HG03457 (cell line): ENCODE data around the gene SKI.
"Not testable (repeated sequence)": the region's sequence is repeated elsewhere in the genome, so short reads cannot be mapped to it uniquely, and the experiment has no call there.

Experiments
- ATAC-seq: cut with Tn5 transposase; IDR thresholded peaks from one replicate; pipeline ENCODE4 v1.9.1; 2021; ENCODE audit warnings: moderate number of reproducible peaks; ENCODE audit not compliant: unreplicated experiment

Gene SKI

GRCh38 chr1:2258996-2259395 is 30.9 kb downstream of the SKI start:
- no peak for ATAC-seq

GRCh38 chr1:2259668-2260402 is 31.7 kb downstream of the SKI start:
- no peak for ATAC-seq

GRCh38 chr1:2260470-2260869 is 32.4 kb downstream of the SKI start:
- ATAC-seq: not testable (repeated sequence)

DNA sequence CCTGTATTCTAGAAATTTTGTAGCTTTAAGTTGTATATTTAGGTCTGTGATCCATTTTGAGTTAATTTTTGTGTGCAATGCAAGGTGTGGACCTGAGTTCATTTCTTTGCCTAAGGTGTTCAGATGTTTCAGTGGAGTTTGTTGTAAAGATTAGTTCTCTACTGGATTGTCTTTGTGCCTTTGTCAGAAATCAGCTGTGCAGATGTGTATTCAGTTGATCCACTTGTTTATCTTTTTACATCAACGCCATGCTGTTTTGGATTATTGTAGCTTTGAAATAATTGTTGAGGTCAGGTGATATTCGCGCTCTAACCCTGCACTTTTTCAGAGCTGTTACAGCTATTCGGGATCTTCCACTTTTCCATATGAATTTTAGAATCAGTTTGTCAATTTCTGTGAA is 32.8 kb downstream of the SKI start:
- ATAC-seq: no peak

- not testable (repeated sequence) for ATAC-seq
Measured at GRCh38 chr1:2261476-2262395, 33.6 kb downstream of the SKI start.

DNA sequence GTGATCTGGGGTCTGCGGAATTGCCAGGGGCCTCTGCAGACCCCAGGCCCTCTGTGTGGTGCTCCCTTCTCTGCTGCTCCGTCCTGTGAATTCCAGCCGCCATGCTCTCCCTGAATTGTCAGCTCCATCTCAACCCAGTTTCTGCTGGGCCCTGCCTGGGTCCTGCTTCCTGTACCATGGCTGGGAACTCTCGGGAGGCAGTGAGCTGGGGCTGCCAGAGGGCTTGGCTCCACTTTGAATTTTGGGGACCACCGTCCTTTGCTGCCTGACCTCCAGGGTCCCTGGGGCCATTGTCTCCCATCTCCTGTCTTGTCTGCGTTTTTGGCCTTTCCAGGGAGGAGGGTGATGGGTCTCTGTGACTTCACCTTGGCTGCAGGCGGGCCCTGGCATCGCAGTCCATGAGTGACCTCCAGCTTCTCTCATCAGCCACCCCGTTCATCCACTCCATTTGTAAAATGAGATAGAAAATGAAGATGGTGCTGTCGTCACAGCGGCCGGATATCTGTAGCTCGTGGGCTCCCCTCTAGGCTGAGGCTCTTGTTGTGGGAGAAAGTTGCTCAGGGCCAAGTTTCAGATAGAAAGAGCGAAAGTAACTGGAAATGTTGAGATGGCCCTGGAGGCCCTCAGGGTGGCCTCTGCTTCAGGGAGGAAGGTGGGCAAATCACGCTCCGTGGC is 38.3 kb downstream of the SKI start:
- ATAC-seq: no peak

- ATAC-seq: no peak
Measured at GRCh38 chr1:2267051-2267830, 39.1 kb downstream of the SKI start.

GRCh38 chr1:2267862-2268261 is 39.7 kb downstream of the SKI start:
- ATAC-seq: no peak

DNA sequence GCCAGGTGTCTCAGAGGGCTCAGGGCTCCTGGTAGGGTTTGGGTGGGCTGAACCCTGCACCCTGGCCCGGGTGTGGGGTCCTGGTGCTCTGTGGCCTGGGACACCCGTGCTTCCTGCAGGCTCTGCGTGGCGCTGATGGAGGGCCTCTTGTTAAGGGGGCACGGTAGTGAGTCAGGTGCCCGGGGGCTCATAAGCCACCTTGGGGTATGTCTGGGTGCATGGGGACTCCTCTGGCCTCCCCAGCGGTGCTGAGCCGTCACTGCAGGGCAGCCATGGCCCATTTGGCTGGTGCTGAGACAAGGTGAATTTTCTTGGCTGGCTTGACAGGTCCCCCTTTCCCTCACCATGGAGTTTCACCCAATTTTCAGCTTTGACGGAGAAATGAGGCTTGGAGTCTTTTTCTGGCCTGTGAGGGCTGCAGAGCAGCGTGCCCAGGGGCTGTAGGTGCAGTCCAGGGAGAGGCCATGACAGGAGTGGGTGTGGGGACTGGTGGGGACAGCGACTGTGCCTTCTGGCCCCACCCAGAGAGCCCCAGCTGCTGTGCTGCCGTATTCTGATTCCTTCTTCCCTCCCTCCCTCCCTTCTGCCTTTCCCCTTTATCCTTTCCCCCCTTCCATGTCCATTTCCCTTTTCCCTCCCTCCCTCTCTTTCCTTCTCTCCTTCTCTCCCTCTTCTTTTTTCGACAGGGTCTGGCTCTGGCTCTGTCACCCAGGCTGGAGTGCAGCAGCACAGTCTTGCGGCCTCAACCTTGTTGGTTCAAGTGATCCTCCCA is 40.4 kb downstream of the SKI start:
- no peak for ATAC-seq

GRCh38 chr1:2269193-2269921 is 41.2 kb downstream of the SKI start:
- ATAC-seq: no peak

DNA sequence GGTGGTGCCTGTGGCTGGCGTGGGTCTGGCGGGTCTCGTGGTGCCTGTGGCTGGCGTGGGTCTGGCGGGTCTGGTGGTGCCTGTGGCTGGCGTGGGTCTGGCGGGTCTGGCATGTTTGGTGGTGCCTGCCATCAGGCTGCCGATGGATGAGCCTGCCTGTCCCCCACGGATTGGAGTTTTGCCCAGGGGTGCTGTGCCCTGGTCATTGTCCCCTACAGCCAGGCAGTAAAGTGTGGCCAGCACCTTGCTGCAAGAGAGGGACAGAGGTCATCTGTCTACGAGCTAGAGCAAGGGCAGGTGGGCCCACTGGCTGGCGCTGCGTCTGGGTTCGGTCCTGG is 41.8 kb downstream of the SKI start:
- ATAC-seq: no peak

DNA sequence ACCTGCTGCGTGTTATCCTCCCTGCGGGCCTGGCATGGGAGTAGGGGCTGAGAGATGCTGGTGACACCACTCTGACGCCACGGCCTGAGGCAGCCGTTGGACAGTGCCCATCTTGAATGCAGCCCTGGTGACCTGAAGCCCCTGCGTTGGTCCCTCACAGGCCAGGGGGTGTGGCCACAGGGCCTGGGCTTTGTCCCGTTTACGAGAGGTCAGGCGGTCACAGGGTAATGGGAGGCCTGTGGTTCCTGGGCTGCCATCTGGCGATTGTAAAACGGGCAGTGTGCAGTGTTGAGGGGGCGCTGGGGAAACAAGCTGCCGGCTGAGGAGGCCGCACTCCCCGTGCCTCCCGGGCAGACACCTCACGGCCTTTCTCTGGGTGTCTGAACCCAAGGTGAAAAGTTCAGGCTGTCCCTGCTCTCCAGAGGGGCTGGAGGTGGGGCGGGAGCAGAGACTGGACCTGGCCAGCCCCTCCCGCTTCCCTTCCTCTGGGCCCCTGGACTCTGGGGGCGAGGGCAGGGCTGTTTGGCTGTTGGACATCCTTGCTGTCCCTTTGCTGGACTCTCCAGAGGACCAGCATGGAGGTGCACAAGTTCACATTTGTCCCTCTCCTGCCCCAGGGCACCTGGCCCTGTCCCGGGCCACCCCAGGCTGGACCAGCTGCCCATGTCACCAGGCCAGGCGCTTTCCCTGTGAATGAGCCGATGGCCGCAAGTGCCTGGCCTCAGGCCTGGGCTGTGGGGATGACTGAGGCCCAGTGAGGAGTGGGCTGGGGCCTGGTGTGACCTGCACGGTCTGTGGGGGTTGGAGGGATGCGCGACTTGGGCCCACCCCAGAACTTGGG is 42.4 kb downstream of the SKI start:
- ATAC-seq: no peak

- ATAC-seq: no peak
Measured at GRCh38 chr1:2271211-2271721, 43.1 kb downstream of the SKI start.

DNA sequence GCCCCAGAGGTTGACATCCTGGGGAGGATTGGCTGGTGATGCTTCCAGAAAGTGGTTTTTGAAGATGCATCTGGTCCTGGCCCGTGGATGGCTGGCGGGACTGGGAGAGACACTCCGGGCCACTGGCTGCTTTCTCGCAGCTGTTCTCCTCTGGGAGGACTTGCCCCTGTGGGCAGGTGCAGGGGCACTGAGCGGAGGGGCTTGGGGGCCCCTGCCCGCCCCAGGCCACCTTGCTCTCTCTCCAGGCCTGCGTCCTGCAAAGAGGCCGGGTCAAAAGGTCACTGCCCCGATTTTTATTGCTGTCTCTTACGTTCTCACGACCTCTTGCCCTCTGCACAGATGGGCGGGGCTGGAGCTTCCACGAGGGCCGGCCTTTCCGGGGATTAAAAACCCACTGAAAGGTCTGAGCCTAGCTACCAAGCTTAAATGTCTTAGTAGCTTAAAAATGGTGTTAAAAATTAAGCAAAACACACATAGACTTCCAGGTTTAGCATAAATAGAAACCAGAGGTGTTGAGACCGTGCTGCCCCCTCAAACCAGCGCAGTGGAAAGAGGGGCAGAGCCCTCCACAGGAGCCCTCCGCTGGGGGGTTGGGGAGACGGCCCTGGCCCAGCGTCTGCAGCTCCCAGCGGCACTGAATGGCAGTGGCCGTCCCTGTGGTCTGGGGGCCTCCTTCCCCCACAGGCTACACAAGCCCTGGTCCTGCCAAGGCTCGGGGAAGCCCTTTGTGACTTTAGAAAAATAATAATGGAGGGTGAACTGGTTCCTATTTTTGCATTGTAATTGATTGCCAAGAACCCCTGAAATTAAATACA is 43.9 kb downstream of the SKI start:
- ATAC-seq: no peak

DNA sequence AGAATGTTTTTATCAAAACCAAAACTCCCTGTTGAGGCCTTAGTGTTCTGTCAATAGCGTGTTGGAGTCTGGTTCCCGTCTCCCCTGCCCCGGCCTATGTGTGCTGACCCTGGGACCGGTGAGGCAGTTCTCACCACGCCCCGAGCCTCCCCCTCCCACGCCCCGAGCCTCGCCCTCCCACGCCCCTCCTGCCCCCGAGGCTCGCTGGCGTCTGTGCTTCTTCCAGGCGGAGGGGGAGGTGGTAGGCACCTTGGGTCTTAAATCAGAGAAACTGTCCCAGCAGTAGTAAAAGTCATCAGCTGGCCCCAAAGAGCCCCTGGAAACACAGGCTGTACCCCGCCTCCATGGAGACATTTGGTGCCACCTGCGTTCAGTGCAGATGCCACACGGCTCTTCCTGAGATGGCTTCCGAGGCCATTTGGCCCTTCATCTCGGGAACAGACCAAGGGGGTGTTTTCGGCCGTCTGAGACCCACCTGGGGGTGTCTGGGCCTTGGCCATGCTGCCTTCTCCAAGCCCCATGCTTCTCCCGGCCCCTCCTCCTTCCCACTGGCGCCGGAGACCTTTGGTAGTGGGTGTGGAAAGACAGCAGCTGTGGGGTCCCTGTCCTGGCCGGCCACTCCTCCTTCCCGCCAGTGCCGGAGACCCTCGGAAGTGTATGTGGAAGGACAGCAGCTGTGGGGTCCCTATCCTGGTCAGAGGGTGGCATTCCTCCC is 44.7 kb downstream of the SKI start:
- ATAC-seq: no peak

DNA sequence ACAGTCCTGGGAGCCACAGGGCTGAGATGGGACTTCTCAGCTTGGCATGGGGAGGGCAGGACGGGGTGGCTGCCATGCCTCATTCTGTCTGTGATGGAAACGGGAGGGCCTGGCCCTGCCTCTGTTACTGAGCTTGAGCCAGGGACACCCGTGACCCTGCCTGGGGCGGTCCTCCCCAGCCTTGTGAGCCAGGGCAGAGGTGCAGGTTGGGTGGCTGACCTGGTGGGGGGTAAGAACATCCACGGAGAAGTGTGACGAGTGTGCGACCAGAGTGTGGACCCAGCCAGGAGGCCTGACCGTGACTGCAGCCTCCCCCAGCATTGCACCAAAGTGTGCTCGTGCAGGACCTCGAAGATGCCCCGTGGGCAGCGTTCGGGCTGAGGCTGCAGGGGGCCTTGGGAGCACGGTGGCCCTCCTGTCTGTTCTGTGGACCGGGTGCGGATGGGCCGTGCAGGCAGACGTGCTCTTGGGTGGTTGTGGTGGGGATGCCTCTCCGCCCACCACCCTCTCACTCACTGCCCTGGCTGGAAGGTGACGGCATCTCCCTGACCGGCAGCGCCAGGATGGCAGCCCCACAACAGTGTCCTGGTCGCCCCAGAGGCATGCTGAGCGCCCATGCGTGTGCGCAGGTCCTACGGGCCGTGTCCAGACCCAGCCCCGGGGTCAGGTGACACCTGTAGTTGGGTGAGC is 45.4 kb downstream of the SKI start:
- ATAC-seq: no peak
